Measurements from ENCODE around the gene CBLC. TPM values are rescaled to one million over a fixed set of nuclear protein-coding genes. Genes with fewer than 3 reads are reported as not detected.
A peak's percentile ranks its signal among the peaks of the same experiment; 100 is the strongest.

CBLC gene
- total RNA-seq, 2 donors from 2014 or later, result 30.1 to 33.6 TPM

- H3K36me3 ChIP-seq, result no peaks in the 10 kb centered on the region
- peak overlapping the region; percentile 99 to 100 for H3K4me3 ChIP-seq
- intact Hi-C loops (cut with DNase I), result loop anchor here (2.0 to 5.0 kb wide), 2 partner anchors 36 to 107 kb away; partner anchors contain the start of gene BCAM
- peak; percentile 46 for DNase-seq (ENCODE audit: low spot score)
- WGBS, result 5% methylated on average over 12 of the region's 12 CpGs
- peaks cover 11% of the 10 kb centered on the region for H3K4me1 ChIP-seq (replicated peaks)
- no peak for TF ChIP-seq CTCF (IDR thresholded peaks at IDR 0.05)
- TF ChIP-seq POLR2AphosphoS5 (IDR thresholded peaks at IDR 0.05), result no peak
- TF ChIP-seq POLR2A (IDR thresholded peaks at IDR 0.05), result no peak
- no peaks in the 10 kb centered on the region for H3K9me3 ChIP-seq
- H3K27me3 ChIP-seq (replicated peaks; ENCODE audit: insufficient read depth), result no peaks in the 10 kb centered on the region
- H3K27ac ChIP-seq, result peak overlapping the region; percentile 99 to 100
These were observed 67.6 kb downstream of the CBLC start for GRCh38 chr19:44845286-44845611.

GRCh38 chr19:44845612-44846454 is 68.1 kb downstream of the CBLC start, which contains the start of gene NECTIN2:
TSS of gene NECTIN2 (plus strand) at chr19:44846297. CDS start at chr19:44846526, 229 bp downstream.
- peak; percentile 100 for DNase-seq (ENCODE audit: low spot score)
- Histone ChIP-seq H3K4me3 (peak within 1 kb of the TSS; percentile 99 to 100), H3K4me1 (replicated peaks) (peaks cover 11% of the 10 kb centered on the region), H3K9me3 (no peaks in the 10 kb centered on the region), H3K27ac (peak within 1 kb of the TSS; percentile 99 to 100), H3K27me3 (replicated peaks; ENCODE audit: insufficient read depth) (no peaks in the 10 kb centered on the region), H3K36me3 (no peaks in the 10 kb centered on the region)
- intact Hi-C loops (cut with DNase I), result loop anchor here (2.0 to 5.0 kb wide), 3 partner anchors 37 to 106 kb away; partner anchors contain the start of genes BCAM and TOMM40
- WGBS, result under 1% methylated on average over 57 of the region's 67 CpGs
- TF ChIP-seq POLR2A (IDR thresholded peaks at IDR 0.05), result peak; percentile 97
- TF ChIP-seq POLR2AphosphoS5 (IDR thresholded peaks at IDR 0.05), result peak; percentile 77
- peak; percentile 39 to 91 (median 74) for TF ChIP-seq CTCF (IDR thresholded peaks at IDR 0.05)

- Histone ChIP-seq H3K27ac (peak overlapping the region; percentile 99 to 100), H3K4me3 (peak overlapping the region; percentile 99 to 100), H3K27me3 (replicated peaks; ENCODE audit: insufficient read depth) (no peaks in the 10 kb centered on the region), H3K4me1 (replicated peaks) (peaks cover 11% of the 10 kb centered on the region), H3K36me3 (no peaks in the 10 kb centered on the region), H3K9me3 (no peaks in the 10 kb centered on the region)
- WGBS, result under 1% methylated on average over 43 of the region's 51 CpGs
- TF ChIP-seq POLR2A (IDR thresholded peaks at IDR 0.05) (no peak), POLR2AphosphoS5 (IDR thresholded peaks at IDR 0.05) (no peak), CTCF (IDR thresholded peaks at IDR 0.05) (no peak)
- intact Hi-C loops (cut with DNase I), result loop anchor here (2.0 to 5.0 kb wide), 2 partner anchors 44 to 106 kb away; partner anchors contain the start of gene TOMM40
- DNase-seq (ENCODE audit: low spot score), result peak; percentile 35
These were observed 68.9 kb downstream of the CBLC start for GRCh38 chr19:44846455-44847143.

GRCh38 chr19:44847144-44848035 is 69.7 kb downstream of the CBLC start:
- peaks cover 11% of the 10 kb centered on the region for H3K4me1 ChIP-seq (replicated peaks)
- H3K27ac ChIP-seq, result peak overlapping the region; percentile 99 to 100
- no peaks in the 10 kb centered on the region for H3K9me3 ChIP-seq
- peak in 1 of 4 experiments; percentile 19 for TF ChIP-seq CTCF (IDR thresholded peaks at IDR 0.05)
- peak; percentile 92 for TF ChIP-seq POLR2A (IDR thresholded peaks at IDR 0.05)
- TF ChIP-seq POLR2AphosphoS5 (IDR thresholded peaks at IDR 0.05), result peak; percentile 86
- H3K36me3 ChIP-seq, result no peaks in the 10 kb centered on the region
- 2% methylated on average over 44 of the region's 47 CpGs for WGBS
- no peaks in the 10 kb centered on the region for H3K27me3 ChIP-seq (replicated peaks; ENCODE audit: insufficient read depth)
- intact Hi-C loops (cut with DNase I), result loop anchor here (2.0 to 5.0 kb wide), 2 partner anchors 43 to 105 kb away; partner anchors contain the start of gene TOMM40
- peak overlapping the region; percentile 99 to 100 for H3K4me3 ChIP-seq
- DNase-seq (ENCODE audit: low spot score), result peak; percentile 86
